Upper lobe of left lung (tissue), 6 donors: ENCODE results near the gene IFI6. TPM values are rescaled to one million over a fixed set of nuclear protein-coding genes. Genes with fewer than 3 reads are reported as not detected.

Source experiments
- ATAC-seq, 2 donors: fragments of 200-7000 bp; cut with Tn5 transposase; one replicate each; pipeline ENCODE4 v1.9.1; 2022; ENCODE audit warnings: mild to moderate bottlenecking in 2 of 2, moderate library complexity in 2 of 2; ENCODE audit not compliant: low FRiP score in 2 of 2
- DNase-seq, 2 donors: peaks; one replicate each; pipeline ENCODE4 v3.0.0-alpha.2; 2019 to 2020
- H3K27ac ChIP-seq, 4 donors: fragments of 200-600 bp; sonication (generic); one replicate each; pipeline ENCODE4 v1.5.1; 2016 to 2019
- H3K27me3 ChIP-seq, 4 donors: fragments of 200-600 bp; sonication (generic); one replicate each; pipeline ENCODE4 v1.5.1; 2017 to 2019
- H3K36me3 ChIP-seq, 4 donors: fragments of 200-600 bp; sonication (generic); one replicate each; pipeline ENCODE4 v1.5.1; 2016 to 2019
- H3K4me1 ChIP-seq, 4 donors: fragments of 200-600 bp; sonication (generic); one replicate each; pipeline ENCODE4 v1.5.1; 2018 to 2019
- H3K4me3 ChIP-seq, 4 donors: fragments of 200-600 bp; sonication (generic); one replicate each; pipeline ENCODE4 v1.5.1; 2017 to 2019; ENCODE audit warnings: mild to moderate bottlenecking in 2 of 4, moderate library complexity in 1 of 4
- H3K9me3 ChIP-seq, 4 donors: fragments of 200-600 bp; sonication (generic); one replicate each; pipeline ENCODE4 v1.5.1; 2018 to 2019
- CTCF ChIP-seq, 6 experiments: fragments of 450-650 bp in 4 of 6; fragments of 200-600 bp in 2 of 6; sonication (generic) in 2 of 6; IDR thresholded peaks; one replicate each; pipeline ENCODE4 v1.5.1; 2016 to 2019; ENCODE audit warnings: antibody characterized with exemption in 6 of 6
- EP300 ChIP-seq, 4 donors: sonication (generic); formaldehyde crosslinking; IDR thresholded peaks; one replicate each; pipeline ENCODE4 v1.5.1; 2017; ENCODE audit warnings: antibody characterized with exemption in 4 of 4, control low read depth in 2 of 4
- POLR2A ChIP-seq, 4 donors: fragments of 450-650 bp; IDR thresholded peaks; one replicate each; pipeline ENCODE4 v1.5.1; 2016 to 2017; ENCODE audit warnings: antibody characterized with exemption in 4 of 4, mild to moderate bottlenecking in 2 of 4
- POLR2AphosphoS5 ChIP-seq, 2 donors: sonication (generic); formaldehyde crosslinking; IDR thresholded peaks; one replicate each; pipeline ENCODE4 v1.5.1; 2017; ENCODE audit warnings: antibody characterized with exemption in 2 of 2
- WGBS, 2 donors: methylation state at CpG; one replicate each; pipeline ENCODE4 v1.1.5; 2017 to 2018; 5-methylcytosine and 5-hydroxymethylcytosine counted together
- small RNA-seq, 4 donors: library from RNA; depleted of rRNA; stranded (forward); fragments of <200 nt; gene quantifications; one replicate each; pipeline ENCODE3, GENCODE V24; 2016
- total RNA-seq, 6 donors: library from RNA; depleted of rRNA in 4 of 6; stranded (reverse); fragments of >200 nt in 4 of 6; gene quantifications; one replicate each; pipeline versions ENCODE4 v1.1.0 to v1.2.1, GENCODE V29; 2016 to 2021
- donor health status: DM: no; HTN: no; CAD: no; lungs with moderate emphysema.
- donor health status: DM: no; HTN: yes; CAD: no; lungs with severe emphysema.

The IFI6 gene
- total RNA-seq, 6 donors from 2014 or later: 43.0 to 436 (median 277) TPM

DNA sequence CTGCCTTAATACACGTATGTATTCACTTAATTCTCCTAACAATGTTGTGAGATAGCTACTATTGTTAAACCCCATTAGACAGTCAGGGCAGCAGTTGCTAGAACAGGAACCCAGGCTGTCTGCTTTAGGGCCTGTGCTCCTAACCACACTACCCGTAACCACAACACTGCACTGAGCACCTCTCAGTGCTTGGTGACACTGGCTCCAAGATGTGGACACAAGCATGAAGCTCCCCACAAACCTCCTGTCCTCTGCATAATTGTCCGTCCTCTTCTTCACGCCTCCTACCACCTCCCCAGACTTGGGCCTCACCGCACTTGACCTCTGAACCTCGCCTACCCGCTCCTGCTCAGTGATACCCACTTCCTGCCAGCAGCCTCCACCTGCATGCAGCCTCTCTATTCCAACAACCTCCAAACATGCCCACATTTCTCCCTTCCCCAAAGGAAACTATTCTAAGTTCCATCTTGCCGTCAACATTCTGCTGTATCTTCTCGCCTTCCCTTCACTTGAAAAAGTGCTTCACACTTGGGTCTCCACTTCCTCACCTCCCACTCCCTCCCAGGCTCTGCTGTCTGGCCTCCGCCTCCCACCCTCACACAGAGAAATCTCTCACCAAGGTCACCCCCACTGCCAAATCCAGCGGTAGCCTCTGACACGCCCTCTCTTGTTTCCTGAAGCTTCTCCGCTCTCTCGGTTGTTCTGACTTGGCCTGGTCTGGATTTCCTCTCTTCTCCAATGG is 53.5 kb downstream of the IFI6 start:
- Histone ChIP-seq H3K4me1 (peaks cover 24 to 46% (median 29%) of the 10 kb centered on the region in 4 donors), H3K36me3 (peaks cover 0 to 50% (median 25%) of the 10 kb centered on the region in 4 donors), H3K4me3 (no peak overlapping the region), H3K27me3 (no peaks in the 10 kb centered on the region), H3K9me3 (no peaks in the 10 kb centered on the region), H3K27ac (peak overlapping the region in 3 of 4 donors; percentile 5 to 39 (median 26))
- TF ChIP-seq CTCF (IDR thresholded peaks at IDR 0.05): no peak
- peak in 1 of 2 donors; percentile 11 for TF ChIP-seq POLR2AphosphoS5 (IDR thresholded peaks at IDR 0.05)
- peak in 1 of 2 donors; percentile 54 for DNase-seq
- WGBS, 2 donors: 56 to 67% methylated on average over 14 of the region's 14 CpGs
- peak in 1 of 2 donors; percentile 37 for ATAC-seq

DNA sequence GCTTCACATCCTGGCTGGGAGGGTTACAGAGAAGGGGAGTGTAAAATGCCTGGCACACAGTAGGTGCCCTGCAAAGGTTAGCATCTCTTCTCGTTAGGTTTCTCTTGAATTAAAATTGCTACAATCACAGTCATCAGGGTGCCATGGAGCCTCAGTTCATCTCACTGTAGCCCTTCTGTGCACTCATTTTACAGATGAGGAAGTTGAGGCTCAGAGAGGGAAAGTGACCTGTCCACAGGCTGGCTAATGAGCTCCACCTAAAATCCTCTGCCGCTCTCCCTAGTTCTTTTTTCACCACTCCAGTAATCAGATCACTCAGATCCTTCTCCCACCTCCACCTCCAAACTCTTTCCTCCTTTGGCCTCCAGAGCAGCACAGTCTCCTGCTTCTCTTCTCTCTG is 54.6 kb downstream of the IFI6 start:
- Histone ChIP-seq H3K4me3 (no peak overlapping the region), H3K36me3 (peaks cover 0 to 53% (median 33%) of the 10 kb centered on the region in 4 donors), H3K9me3 (no peaks in the 10 kb centered on the region), H3K4me1 (peaks cover 21 to 36% (median 26%) of the 10 kb centered on the region in 4 donors), H3K27me3 (no peaks in the 10 kb centered on the region), H3K27ac (peak overlapping the region in 3 of 4 donors; percentile 5 to 39 (median 26))
- WGBS, 2 donors: 76 to 97% methylated on average over 2 of the region's 2 CpGs
- ATAC-seq (no peak), DNase-seq (no peak)
- TF ChIP-seq POLR2AphosphoS5 (IDR thresholded peaks at IDR 0.05) (no peak), EP300 (IDR thresholded peaks at IDR 0.05) (no peak), CTCF (IDR thresholded peaks at IDR 0.05) (no peak), POLR2A (IDR thresholded peaks at IDR 0.05) (no peak)

DNA sequence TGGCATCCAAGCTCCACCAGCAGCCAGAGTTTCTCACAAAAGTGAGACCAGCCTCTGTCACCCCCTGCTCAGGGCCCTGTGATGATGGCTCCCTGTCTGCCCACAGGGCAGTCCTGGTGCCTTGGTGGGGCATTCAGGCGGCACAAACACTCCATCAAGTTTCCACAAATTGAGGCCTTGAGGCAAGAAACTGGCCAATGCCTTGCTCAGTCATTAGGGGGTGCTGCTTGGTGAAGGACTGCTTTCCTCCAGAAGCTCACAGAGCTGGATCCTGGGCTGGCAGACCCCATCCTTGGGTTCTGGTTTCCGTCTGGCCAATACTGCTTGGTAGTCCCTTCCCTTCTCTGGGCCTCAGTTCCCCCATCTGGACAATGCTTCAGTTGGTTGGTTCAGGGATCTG is 55.6 kb downstream of the IFI6 start:
- H3K27ac ChIP-seq: peak overlapping the region in 1 of 4 donors; percentile 26
- no peak for TF ChIP-seq POLR2A (IDR thresholded peaks at IDR 0.05)
- no peak for TF ChIP-seq EP300 (IDR thresholded peaks at IDR 0.05)
- no peak for TF ChIP-seq POLR2AphosphoS5 (IDR thresholded peaks at IDR 0.05)
- TF ChIP-seq CTCF (IDR thresholded peaks at IDR 0.05): no peak
- WGBS, 2 donors: 100% methylated on average over 2 of the region's 2 CpGs
- H3K4me1 ChIP-seq: peaks cover 18 to 26% (median 19%) of the 10 kb centered on the region in 4 donors
- ATAC-seq (no peak), DNase-seq (no peak)
- no peaks in the 10 kb centered on the region for H3K27me3 ChIP-seq
- H3K9me3 ChIP-seq: no peaks in the 10 kb centered on the region
- peaks cover 0 to 63% (median 33%) of the 10 kb centered on the region in 4 donors for H3K36me3 ChIP-seq
- H3K4me3 ChIP-seq: no peak overlapping the region

Small RNA genes within 50 kb of the gene (small RNA-seq; reads per million reads assigned to genes)
- gene AL031729.1 (0 reads per million in 4 donors), gene RNU6-424P (0 reads per million in 4 donors), gene RNU6-949P (0 reads per million in 4 donors)

Other genes starting within 250 kb of the IFI6 start
- 100 to 1,000 TPM in 2 of 6 donors, 10 to 100 TPM in 4; 53.4 to 158 (median 62.2) TPM for gene WASF2, start 182.0 kb downstream of the IFI6 start, total RNA-seq
- 10 to 100 TPM; 10.8 to 43.4 (median 26.2) TPM for gene AHDC1, start 68.0 kb downstream of the IFI6 start, total RNA-seq
- gene FGR, start 37.0 kb downstream of the IFI6 start, total RNA-seq: 100 to 1,000 TPM in 5 of 6 donors, 10 to 100 TPM in 1; 59.8 to 234 (median 150) TPM
- gene FAM76A, start 53.8 kb upstream of the IFI6 start, total RNA-seq: 10 to 100 TPM; 10.9 to 50.3 (median 21.2) TPM
- gene STX12, start 101.0 kb upstream of the IFI6 start, total RNA-seq: 100 to 1,000 TPM in 2 of 6 donors, 10 to 100 TPM in 4; 47.1 to 107 (median 88.2) TPM
- gene PPP1R8, start 158.6 kb upstream of the IFI6 start, total RNA-seq: 10 to 100 TPM; 12.7 to 36.0 (median 29.9) TPM
- 100 to 1,000 TPM in 5 of 6 donors, 10 to 100 TPM in 1; 59.5 to 216 (median 130) TPM for gene THEMIS2, start 200.4 kb upstream of the IFI6 start, total RNA-seq
- gene RPA2, start 242.4 kb upstream of the IFI6 start, total RNA-seq: 10 to 100 TPM in 5 of 6 donors, 1 to 10 TPM in 1; 9.7 to 28.4 (median 19.0) TPM